WTC11 (cell line): ENCODE measurements around the gene IGSF9. TPM values are rescaled to one million over a fixed set of nuclear protein-coding genes. Genes with fewer than 3 reads are reported as not detected.

Experiments
- ATAC-seq: fragments of 200-7000 bp; cut with Tn5 transposase; 2 replicates; pipeline ENCODE4 v1.10.0; 2021; ENCODE audit warnings: mild to moderate bottlenecking, moderate library complexity
- CTCF ChIA-PET: fragments of 300-600 bp; sonication (Branson Sonifier 250); formaldehyde crosslinking; loops from one replicate; lab custom pipeline; 2021; ENCODE audit warnings: antibody characterized with exemption; lab: Charles Lee
- POLR2A ChIA-PET: fragments of 350-600 bp; sonication (Branson Sonifier 250); formaldehyde crosslinking; loops from one replicate; lab custom pipeline; 2021; ENCODE audit warnings: antibody characterized with exemption; lab: Charles Lee
- DNase-seq: peaks from one replicate; pipeline ENCODE4 v3.0.0; 2021; ENCODE audit warnings: low spot score
- H3K27ac Mint-ChIP-seq: 2 replicates; pipeline ENCODE4 v1.8.0; 2021; ENCODE audit warnings: mixed read lengths
- H3K27me3 Mint-ChIP-seq: 2 replicates; pipeline ENCODE4 v1.8.0; 2021; ENCODE audit warnings: low read depth, mild to moderate bottlenecking, moderate library complexity, mixed read lengths
- H3K36me3 Mint-ChIP-seq: 2 replicates; pipeline ENCODE4 v1.8.0; 2021; ENCODE audit warnings: mixed read lengths
- H3K4me1 Mint-ChIP-seq: 2 replicates; pipeline ENCODE4 v1.8.0; 2022; ENCODE audit warnings: mixed read lengths
- H3K4me3 Mint-ChIP-seq: 2 replicates; pipeline ENCODE4 v1.8.0; 2021; ENCODE audit warnings: mild to moderate bottlenecking, moderate library complexity, mixed read lengths
- H3K9me3 Mint-ChIP-seq: 2 replicates; pipeline ENCODE4 v1.8.0; 2021; ENCODE audit warnings: mixed read lengths
- ATF6 ChIP-seq: sonication (generic); formaldehyde crosslinking; IDR thresholded peaks from 2 replicates; pipeline ENCODE4 v1.8.1; 2023; ENCODE audit warnings: mild to moderate bottlenecking, missing genetic modification reagents
- CBFB ChIP-seq: sonication (generic); formaldehyde crosslinking; IDR thresholded peaks from 2 replicates; pipeline ENCODE4 v1.8.1; 2022; ENCODE audit warnings: mild to moderate bottlenecking, low read depth, missing genetic modification reagents
- GABPB1 ChIP-seq: sonication (generic); formaldehyde crosslinking; IDR thresholded peaks from 2 replicates; pipeline ENCODE4 v1.8.1; 2023; ENCODE audit warnings: mild to moderate bottlenecking, missing genetic modification reagents
- GRHL2 ChIP-seq: fragments of 250-450 bp; sonication (Bioruptor Pico); IDR thresholded peaks from 2 replicates; pipeline ENCODE4 v1.8.0; 2022; ENCODE audit warnings: mild to moderate bottlenecking, moderate library complexity; ENCODE audit not compliant: insufficient replicate concordance, severe bottlenecking
- HMGA2 ChIP-seq: fragments of 250-450 bp; sonication (Bioruptor Pico); IDR thresholded peaks from 2 replicates; pipeline ENCODE4 v1.4.0; 2021; ENCODE audit warnings: mild to moderate bottlenecking, moderate library complexity
- IRF2 ChIP-seq: sonication (generic); formaldehyde crosslinking; IDR thresholded peaks from 2 replicates; pipeline ENCODE4 v1.8.0; 2022; ENCODE audit warnings: low read depth, missing genetic modification reagents, borderline replicate concordance
- MLX ChIP-seq: sonication (generic); formaldehyde crosslinking; IDR thresholded peaks from 2 replicates; pipeline ENCODE4 v1.8.1; 2023; ENCODE audit warnings: mild to moderate bottlenecking, missing genetic modification reagents, moderate library complexity
- NR1H2 ChIP-seq: sonication (generic); formaldehyde crosslinking; IDR thresholded peaks from 2 replicates; pipeline ENCODE4 v1.9.0; 2021; ENCODE audit warnings: mild to moderate bottlenecking, moderate library complexity, missing genetic modification reagents
- OVOL2 ChIP-seq: fragments of 250-450 bp; sonication (Bioruptor Pico); IDR thresholded peaks from 2 replicates; pipeline ENCODE4 v1.9.0; 2021; ENCODE audit warnings: mild to moderate bottlenecking, borderline replicate concordance
- SOX15 ChIP-seq: fragments of 250-450 bp; sonication (Bioruptor Pico); IDR thresholded peaks from 2 replicates; pipeline ENCODE4 v1.9.0; 2021; ENCODE audit warnings: mild to moderate bottlenecking
- TP53 ChIP-seq: sonication (generic); formaldehyde crosslinking; IDR thresholded peaks from 2 replicates; pipeline ENCODE4 v1.8.1; 2023; ENCODE audit warnings: mild to moderate bottlenecking, missing genetic modification reagents
- USF2 ChIP-seq: sonication (generic); formaldehyde crosslinking; IDR thresholded peaks from 2 replicates; pipeline ENCODE4 v1.8.1; 2023; ENCODE audit warnings: mild to moderate bottlenecking, missing genetic modification reagents, moderate library complexity
- ZNF219 ChIP-seq: sonication (generic); formaldehyde crosslinking; IDR thresholded peaks from 2 replicates; pipeline ENCODE4 v1.8.0; 2023; ENCODE audit warnings: missing genetic modification reagents, mild to moderate bottlenecking, borderline replicate concordance
- ZNF317 ChIP-seq: sonication (generic); formaldehyde crosslinking; IDR thresholded peaks from 2 replicates; pipeline ENCODE4 v1.8.1; 2023; ENCODE audit warnings: low read depth, mild to moderate bottlenecking, moderate library complexity, missing genetic modification reagents, borderline replicate concordance
- ZNF396 ChIP-seq: fragments of 250-450 bp; sonication (Bioruptor Pico); IDR thresholded peaks from 2 replicates; pipeline ENCODE4 v1.8.0; 2021; ENCODE audit warnings: mild to moderate bottlenecking, moderate library complexity, borderline replicate concordance
- ZNF423 ChIP-seq: fragments of 250-450 bp; sonication (Bioruptor Pico); IDR thresholded peaks from 2 replicates; pipeline ENCODE4 v2.1.2; 2022; ENCODE audit warnings: mild to moderate bottlenecking, moderate library complexity
- ZNF532 ChIP-seq: fragments of 250-450 bp; sonication (Bioruptor Pico); IDR thresholded peaks from 2 replicates; pipeline ENCODE4 v1.9.0; 2021; ENCODE audit warnings: mild to moderate bottlenecking, borderline replicate concordance
- total RNA-seq: library from RNA; stranded (reverse); gene quantifications from 3 replicates; pipeline ENCODE4 v1.2.3, GENCODE V29; 2021
- TF ChIP-seq, protein P1 (sequence below): sonication (generic); formaldehyde crosslinking; IDR thresholded peaks from 2 replicates; pipeline ENCODE4 v1.8.0; 2022; ENCODE audit warnings: mild to moderate bottlenecking, missing genetic modification reagents
- TF ChIP-seq, protein P2 (sequence below): sonication (generic); formaldehyde crosslinking; conservative IDR thresholded peaks from 2 replicates; pipeline ENCODE4 v1.8.1; 2022; ENCODE audit warnings: mild to moderate bottlenecking, missing genetic modification reagents
- TF ChIP-seq, protein P3 (sequence below): sonication (generic); formaldehyde crosslinking; conservative IDR thresholded peaks from 2 replicates; pipeline ENCODE4 v1.8.1; 2023; ENCODE audit warnings: mild to moderate bottlenecking, low read depth, missing genetic modification reagents, moderate library complexity

The IGSF9 gene
- total RNA-seq, 1 experiment from 2014 or later: 16.4 TPM

- no peaks in the 10 kb centered on the region; the same call in 1 of the 2 replicates for H3K27me3 Mint-ChIP-seq
- ChIA-PET CTCF (interaction anchor here (1.4 kb wide), 1 partner anchor 16 kb away, joined by 13 read pairs; no protein-coding TSS in a partner anchor), POLR2A (no interaction called here)
- H3K36me3 Mint-ChIP-seq: no peaks in the 10 kb centered on the region
- TF ChIP-seq TP53 (CRISPR knock-in tag): no peak
- TF ChIP-seq, protein P1, sequence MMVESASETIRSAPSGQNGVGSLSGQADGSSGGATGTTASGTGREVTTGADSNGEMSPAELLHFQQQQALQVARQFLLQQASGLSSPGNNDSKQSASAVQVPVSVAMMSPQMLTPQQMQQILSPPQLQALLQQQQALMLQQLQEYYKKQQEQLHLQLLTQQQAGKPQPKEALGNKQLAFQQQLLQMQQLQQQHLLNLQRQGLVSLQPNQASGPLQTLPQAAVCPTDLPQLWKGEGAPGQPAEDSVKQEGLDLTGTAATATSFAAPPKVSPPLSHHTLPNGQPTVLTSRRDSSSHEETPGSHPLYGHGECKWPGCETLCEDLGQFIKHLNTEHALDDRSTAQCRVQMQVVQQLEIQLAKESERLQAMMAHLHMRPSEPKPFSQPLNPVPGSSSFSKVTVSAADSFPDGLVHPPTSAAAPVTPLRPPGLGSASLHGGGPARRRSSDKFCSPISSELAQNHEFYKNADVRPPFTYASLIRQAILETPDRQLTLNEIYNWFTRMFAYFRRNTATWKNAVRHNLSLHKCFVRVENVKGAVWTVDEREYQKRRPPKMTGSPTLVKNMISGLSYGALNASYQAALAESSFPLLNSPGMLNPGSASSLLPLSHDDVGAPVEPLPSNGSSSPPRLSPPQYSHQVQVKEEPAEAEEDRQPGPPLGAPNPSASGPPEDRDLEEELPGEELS (CRISPR knock-in tag): no peak
- no peak for TF ChIP-seq GABPB1 (CRISPR knock-in tag)
- TF ChIP-seq ZNF219 (CRISPR knock-in tag): no peak
- TF ChIP-seq USF2 (CRISPR knock-in tag): no peak
- no peak for TF ChIP-seq ZNF317
- no peak for TF ChIP-seq ZNF532 (CRISPR knock-in tag)
- no peak for TF ChIP-seq MLX
- TF ChIP-seq HMGA2 (CRISPR knock-in tag): no peak
- TF ChIP-seq ATF6 (CRISPR knock-in tag): no peak
- no peak for TF ChIP-seq SOX15 (CRISPR knock-in tag)
- TF ChIP-seq GRHL2 (CRISPR knock-in tag): no peak
- TF ChIP-seq ZNF423: no peak
- TF ChIP-seq CBFB (CRISPR knock-in tag): no peak
- TF ChIP-seq, protein P2, sequence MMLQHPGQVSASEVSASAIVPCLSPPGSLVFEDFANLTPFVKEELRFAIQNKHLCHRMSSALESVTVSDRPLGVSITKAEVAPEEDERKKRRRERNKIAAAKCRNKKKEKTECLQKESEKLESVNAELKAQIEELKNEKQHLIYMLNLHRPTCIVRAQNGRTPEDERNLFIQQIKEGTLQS (CRISPR knock-in tag): no peak
- no peak for TF ChIP-seq IRF2 (CRISPR knock-in tag)
- no peak for TF ChIP-seq NR1H2 (CRISPR knock-in tag)
- TF ChIP-seq OVOL2 (CRISPR knock-in tag): no peak
- no peak for TF ChIP-seq ZNF396 (CRISPR knock-in tag)
- TF ChIP-seq, protein P3, sequence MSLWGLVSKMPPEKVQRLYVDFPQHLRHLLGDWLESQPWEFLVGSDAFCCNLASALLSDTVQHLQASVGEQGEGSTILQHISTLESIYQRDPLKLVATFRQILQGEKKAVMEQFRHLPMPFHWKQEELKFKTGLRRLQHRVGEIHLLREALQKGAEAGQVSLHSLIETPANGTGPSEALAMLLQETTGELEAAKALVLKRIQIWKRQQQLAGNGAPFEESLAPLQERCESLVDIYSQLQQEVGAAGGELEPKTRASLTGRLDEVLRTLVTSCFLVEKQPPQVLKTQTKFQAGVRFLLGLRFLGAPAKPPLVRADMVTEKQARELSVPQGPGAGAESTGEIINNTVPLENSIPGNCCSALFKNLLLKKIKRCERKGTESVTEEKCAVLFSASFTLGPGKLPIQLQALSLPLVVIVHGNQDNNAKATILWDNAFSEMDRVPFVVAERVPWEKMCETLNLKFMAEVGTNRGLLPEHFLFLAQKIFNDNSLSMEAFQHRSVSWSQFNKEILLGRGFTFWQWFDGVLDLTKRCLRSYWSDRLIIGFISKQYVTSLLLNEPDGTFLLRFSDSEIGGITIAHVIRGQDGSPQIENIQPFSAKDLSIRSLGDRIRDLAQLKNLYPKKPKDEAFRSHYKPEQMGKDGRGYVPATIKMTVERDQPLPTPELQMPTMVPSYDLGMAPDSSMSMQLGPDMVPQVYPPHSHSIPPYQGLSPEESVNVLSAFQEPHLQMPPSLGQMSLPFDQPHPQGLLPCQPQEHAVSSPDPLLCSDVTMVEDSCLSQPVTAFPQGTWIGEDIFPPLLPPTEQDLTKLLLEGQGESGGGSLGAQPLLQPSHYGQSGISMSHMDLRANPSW (CRISPR knock-in tag): no peak
- DNase-seq (no peak), ATAC-seq (no peak)
- H3K4me3 Mint-ChIP-seq: no peak overlapping the region
- H3K27ac Mint-ChIP-seq: no peak overlapping the region
- peaks cover 10% of the 10 kb centered on the region for H3K4me1 Mint-ChIP-seq
- H3K9me3 Mint-ChIP-seq: no peaks in the 10 kb centered on the region
These were observed 46.1 kb upstream of the IGSF9 start for GRCh38 chr1:159991513-159991912.
